HG03196 (cell line): ENCODE results near the gene NFE2L2.
"Not testable (repeated sequence)": the region's sequence is repeated elsewhere in the genome, so short reads cannot be mapped to it uniquely, and the experiment has no call there.

Experiments
- ATAC-seq: cut with Tn5 transposase; IDR thresholded peaks from one replicate; pipeline ENCODE4 v1.9.1; 2021; ENCODE audit not compliant: unreplicated experiment

The NFE2L2 gene

GRCh38 chr2:177258059-177258458 is 6.5 kb downstream of the NFE2L2 start:
- no peak for ATAC-seq

GRCh38 chr2:177257471-177257870 is 7.1 kb downstream of the NFE2L2 start:
- no peak for ATAC-seq

- no peak for ATAC-seq
Measured at GRCh38 chr2:177256695-177257094, 7.8 kb downstream of the NFE2L2 start.

GRCh38 chr2:177256026-177256425 is 8.5 kb downstream of the NFE2L2 start:
- no peak for ATAC-seq

- no peak for ATAC-seq
Measured at GRCh38 chr2:177255227-177255601, 9.3 kb downstream of the NFE2L2 start.

GRCh38 chr2:177254433-177255226 is 9.9 kb downstream of the NFE2L2 start:
- no peak for ATAC-seq

GRCh38 chr2:177253704-177254103 is 10.8 kb downstream of the NFE2L2 start:
- ATAC-seq, result no peak

GRCh38 chr2:177252808-177253531 is 11.6 kb downstream of the NFE2L2 start:
- ATAC-seq, result no peak

- no peak for ATAC-seq
Measured at GRCh38 chr2:177251165-177251542, 13.4 kb downstream of the NFE2L2 start.

- no peak for ATAC-seq
Measured at GRCh38 chr2:177250461-177250860, 14.1 kb downstream of the NFE2L2 start.

- no peak for ATAC-seq
Measured at GRCh38 chr2:177249038-177249437, 15.5 kb downstream of the NFE2L2 start.

- no peak for ATAC-seq
Measured at GRCh38 chr2:177247693-177248262, 16.7 kb downstream of the NFE2L2 start.

GRCh38 chr2:177246523-177247030 is 17.9 kb downstream of the NFE2L2 start:
- ATAC-seq, result not testable (repeated sequence)

GRCh38 chr2:177246000-177246399 is 18.5 kb downstream of the NFE2L2 start:
- ATAC-seq, result no peak

GRCh38 chr2:177245010-177245422 is 19.5 kb downstream of the NFE2L2 start:
- no peak for ATAC-seq

- no peak for ATAC-seq
Measured at GRCh38 chr2:177244244-177244771, 20.2 kb downstream of the NFE2L2 start.

- ATAC-seq, result no peak
Measured at GRCh38 chr2:177243476-177243875, 21.1 kb downstream of the NFE2L2 start.

GRCh38 chr2:177243073-177243472 is 21.5 kb downstream of the NFE2L2 start:
- no peak for ATAC-seq

GRCh38 chr2:177242121-177242987 is 22.2 kb downstream of the NFE2L2 start:
- ATAC-seq, result no peak

GRCh38 chr2:177241711-177242120 is 22.8 kb downstream of the NFE2L2 start:
- no peak for ATAC-seq
